ENCODE measurements around the gene MYBBP1A.

DNA sequence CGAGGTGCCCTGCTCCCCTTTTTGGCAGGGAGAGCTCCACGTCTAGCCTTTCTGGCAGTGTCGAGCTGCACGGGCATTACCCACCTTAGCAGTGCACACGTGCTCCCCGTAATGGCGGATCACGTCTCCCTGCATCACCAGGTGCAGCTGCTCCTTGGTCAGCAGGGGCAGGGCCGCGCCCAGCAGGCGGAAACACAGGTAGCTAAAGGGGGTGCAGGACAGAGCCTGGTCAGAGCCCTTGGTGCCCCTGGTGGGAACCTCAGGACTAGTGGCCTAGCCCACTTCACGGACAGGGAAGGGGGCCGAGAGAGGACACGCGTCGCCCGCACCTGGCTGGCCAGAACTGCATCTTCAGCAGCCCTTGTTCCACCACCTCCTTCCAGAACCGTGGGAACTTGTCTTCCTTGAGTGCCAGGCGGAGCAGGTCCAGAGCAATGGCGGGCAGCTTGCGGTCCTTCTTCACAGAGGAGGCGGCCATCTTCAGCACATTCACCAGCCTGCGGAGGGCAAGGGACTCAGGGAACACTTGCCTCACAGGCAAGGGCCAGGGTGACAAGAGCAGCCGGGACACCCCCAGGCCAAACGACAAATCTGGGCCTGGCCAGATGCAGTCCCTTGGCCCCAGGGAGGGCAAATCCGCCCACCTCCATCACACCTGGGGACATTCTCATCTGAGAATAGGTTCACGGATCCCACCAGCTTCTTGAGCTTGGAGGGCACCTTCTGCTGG is 3.2 kb downstream of the MYBBP1A start:
- TF ChIP-seq, protein P1, sequence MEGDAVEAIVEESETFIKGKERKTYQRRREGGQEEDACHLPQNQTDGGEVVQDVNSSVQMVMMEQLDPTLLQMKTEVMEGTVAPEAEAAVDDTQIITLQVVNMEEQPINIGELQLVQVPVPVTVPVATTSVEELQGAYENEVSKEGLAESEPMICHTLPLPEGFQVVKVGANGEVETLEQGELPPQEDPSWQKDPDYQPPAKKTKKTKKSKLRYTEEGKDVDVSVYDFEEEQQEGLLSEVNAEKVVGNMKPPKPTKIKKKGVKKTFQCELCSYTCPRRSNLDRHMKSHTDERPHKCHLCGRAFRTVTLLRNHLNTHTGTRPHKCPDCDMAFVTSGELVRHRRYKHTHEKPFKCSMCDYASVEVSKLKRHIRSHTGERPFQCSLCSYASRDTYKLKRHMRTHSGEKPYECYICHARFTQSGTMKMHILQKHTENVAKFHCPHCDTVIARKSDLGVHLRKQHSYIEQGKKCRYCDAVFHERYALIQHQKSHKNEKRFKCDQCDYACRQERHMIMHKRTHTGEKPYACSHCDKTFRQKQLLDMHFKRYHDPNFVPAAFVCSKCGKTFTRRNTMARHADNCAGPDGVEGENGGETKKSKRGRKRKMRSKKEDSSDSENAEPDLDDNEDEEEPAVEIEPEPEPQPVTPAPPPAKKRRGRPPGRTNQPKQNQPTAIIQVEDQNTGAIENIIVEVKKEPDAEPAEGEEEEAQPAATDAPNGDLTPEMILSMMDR (IDR thresholded peaks at IDR 0.05; ENCODE audit: poor library complexity) = no peak
- TF ChIP-seq EZH2 (IDR thresholded peaks at IDR 0.05; ENCODE audit: borderline replicate concordance) (no peak), EZH2phosphoT487 (IDR thresholded peaks at IDR 0.05; ENCODE audit: low read depth, severe bottlenecking, unreplicated experiment) (no peak)

Data from hepatocyte (in vitro differentiated cells).